HepG2 (cell line): ENCODE results near the gene NADK2. TPM values are rescaled to one million over a fixed set of nuclear protein-coding genes. Genes with fewer than 3 reads are reported as not detected.

ENCODE experiments used
- ATAC-seq: fragments of 200-7000 bp; cut with Tn5 transposase; 3 replicates; pipeline ENCODE4 v1.9.1; 2020; ENCODE audit warnings: mild to moderate bottlenecking, moderate library complexity
- BruUV-seq: library from RNA; stranded (reverse); fragments of 400-500 nt; replicated peaks from 2 replicates; lab custom pipeline; 2021; lab: Mats Ljungman, UMichigan
- CTCF ChIA-PET: fragments of 300-600 bp; formaldehyde crosslinking; extraction: SDS; loops from one replicate; lab custom pipeline; 2021; ENCODE audit warnings: low total read pairs, inconsistent platforms, low intra/inter-chr PET ratio; lab: Yijun Ruan, JAX
- POLR2A ChIA-PET: fragments of 350-600 bp; sonication (Branson Sonifier 250); formaldehyde crosslinking; loops from one replicate; lab custom pipeline; 2020; ENCODE audit warnings: antibody characterized with exemption, inconsistent platforms; lab: Yijun Ruan, JAX
- DNase-seq: peaks from one replicate; pipeline ENCODE4 v3.0.0-alpha.2; 2015; ENCODE audit warnings: low spot score
- FAIRE-seq: peaks from 3 replicates; lab custom pipeline; 2011; peaks lifted over from hg19 to GRCh38; lab: Jason Lieb, UNC
- H2AFZ ChIP-seq: one replicate; pipeline ENCODE4 v1.6.1; 2011; ENCODE audit warnings: low read length, inconsistent platforms
- H3K27ac ChIP-seq: fragments of 300-600 bp; 3 replicates; pipeline ENCODE4 v1.8.0; 2011; ENCODE audit warnings: mixed run types, mild to moderate bottlenecking, mixed read lengths, low read length, inconsistent platforms; ENCODE audit not compliant: insufficient read depth; ENCODE audit errors: extremely low read length
- H3K27me3 ChIP-seq, 2 experiments: fragments of 200-600 bp in 1 of 2; 2 replicates in 1 of 2; 3 replicates in 1 of 2; pipeline versions ENCODE4 v1.6.0 to v1.8.0; 2011; ENCODE audit warnings: low read length in 2 of 2, mild to moderate bottlenecking in 2 of 2, moderate library complexity in 2 of 2, inconsistent platforms in 1 of 2; ENCODE audit not compliant: insufficient read depth in 2 of 2, control insufficient read depth in 1 of 2
- H3K36me3 ChIP-seq, 2 experiments: fragments of 200-600 bp in 1 of 2; replicated peaks in 1 of 2; 2 replicates in 1 of 2; 3 replicates in 1 of 2; pipeline versions ENCODE4 v1.5.1 to v1.8.0; 2011; ENCODE audit warnings: low read length in 2 of 2, inconsistent platforms in 1 of 2; ENCODE audit not compliant: insufficient read depth in 2 of 2, control insufficient read depth in 1 of 2
- H3K4me1 ChIP-seq: 2 replicates; pipeline ENCODE4 v1.5.1; 2012; ENCODE audit warnings: low read length, inconsistent platforms; ENCODE audit not compliant: insufficient read depth
- H3K4me2 ChIP-seq: 2 replicates; pipeline ENCODE4 v1.6.0; 2011; ENCODE audit warnings: low read depth, low read length, inconsistent platforms
- H3K4me3 ChIP-seq, 3 experiments: fragments of 200-600 bp in 1 of 3; sonication (generic), shearing (Covaris generic) in 1 of 3; replicated peaks in 1 of 3; 2 replicates each; pipeline ENCODE4 v1.5.1; 2011 to 2016; ENCODE audit warnings: low read length in 3 of 3, inconsistent platforms in 2 of 3, low read depth in 2 of 3, mild to moderate bottlenecking in 2 of 3, control low read depth in 1 of 3, mixed read lengths in 1 of 3; ENCODE audit not compliant: insufficient read depth in 1 of 3
- H3K79me2 ChIP-seq: one replicate; pipeline ENCODE4 v1.6.1; 2011; ENCODE audit warnings: low read length, inconsistent platforms; ENCODE audit not compliant: insufficient read depth
- H3K9ac ChIP-seq: 2 replicates; pipeline ENCODE4 v1.6.0; 2011; ENCODE audit warnings: mild to moderate bottlenecking, low read depth, low read length, inconsistent platforms; ENCODE audit not compliant: insufficient read depth
- H3K9me3 ChIP-seq: 2 replicates; pipeline ENCODE4 v1.5.1; 2012; ENCODE audit warnings: mild to moderate bottlenecking, low read length
- H4K20me1 ChIP-seq: 2 replicates; pipeline ENCODE4 v1.6.0; 2011; ENCODE audit warnings: inconsistent platforms, mild to moderate bottlenecking, low read length, moderate library complexity; ENCODE audit not compliant: insufficient read depth
- BRF2 ChIP-seq: sonication (generic); formaldehyde crosslinking; IDR thresholded peaks from 2 replicates; pipeline ENCODE4 v1.8.1; 2022; ENCODE audit warnings: mild to moderate bottlenecking, missing genetic modification reagents
- CCAR2 ChIP-seq: fragments of 200-400 bp; formaldehyde crosslinking; optimal IDR thresholded peaks from 2 replicates; pipeline ENCODE3; 2018; ENCODE audit warnings: low read depth, mild to moderate bottlenecking, low read length, moderate library complexity
- CHCHD3 ChIP-seq: sonication (generic); formaldehyde crosslinking; IDR thresholded peaks from 2 replicates; pipeline ENCODE4 v1.8.0; 2022; ENCODE audit warnings: mild to moderate bottlenecking, missing genetic modification reagents, moderate library complexity
- GZF1 ChIP-seq: sonication (generic); formaldehyde crosslinking; IDR thresholded peaks from 2 replicates; pipeline ENCODE4 v1.5.1; 2020; ENCODE audit warnings: mild to moderate bottlenecking, missing genetic modification reagents
- HNRNPLL ChIP-seq: fragments of 200-400 bp; formaldehyde crosslinking; IDR thresholded peaks from 2 replicates; pipeline ENCODE4 v1.6.1; 2017; ENCODE audit warnings: mild to moderate bottlenecking, low read depth, low read length; ENCODE audit not compliant: poor library complexity, severe bottlenecking
- HOXD1 ChIP-seq: sonication (generic); formaldehyde crosslinking; IDR thresholded peaks from 2 replicates; pipeline ENCODE4 v1.5.0; 2020; ENCODE audit warnings: missing genetic modification reagents
- NCOA2 ChIP-seq: sonication (generic); formaldehyde crosslinking; IDR thresholded peaks from 2 replicates; pipeline ENCODE4 v1.8.0; 2022; ENCODE audit warnings: inconsistent platforms
- NFE2 ChIP-seq: sonication (generic); formaldehyde crosslinking; IDR thresholded peaks from 2 replicates; pipeline ENCODE4 v1.4.0; 2020; ENCODE audit warnings: missing genetic modification reagents
- RBFOX2 ChIP-seq: fragments of 200-400 bp; formaldehyde crosslinking; IDR thresholded peaks from 2 replicates; pipeline ENCODE4 v1.6.1; 2017; ENCODE audit warnings: low read depth, mild to moderate bottlenecking, low read length
- YY1 ChIP-seq: IDR thresholded peaks from 2 replicates; pipeline ENCODE4 v1.6.1; 2011; ENCODE audit warnings: low read length, low read depth, moderate library complexity, mild to moderate bottlenecking; ENCODE audit not compliant: insufficient read depth, insufficient replicate concordance
- ZBTB42 ChIP-seq: sonication (generic); formaldehyde crosslinking; IDR thresholded peaks from 2 replicates; pipeline ENCODE4 v1.5.0; 2020; ENCODE audit warnings: mild to moderate bottlenecking, missing genetic modification reagents
- ZNF251 ChIP-seq: sonication (generic); formaldehyde crosslinking; IDR thresholded peaks from 2 replicates; pipeline ENCODE4 v1.9.0; 2021; ENCODE audit warnings: mild to moderate bottlenecking, missing genetic modification reagents
- ZNF34 ChIP-seq: sonication (generic); formaldehyde crosslinking; IDR thresholded peaks from 2 replicates; pipeline ENCODE4 v1.4.0; 2020; ENCODE audit warnings: mild to moderate bottlenecking, missing genetic modification reagents, borderline replicate concordance
- ZNF382 ChIP-seq: sonication (generic); formaldehyde crosslinking; IDR thresholded peaks from 2 replicates; pipeline ENCODE4 v1.5.0; 2020; ENCODE audit warnings: missing genetic modification reagents, mild to moderate bottlenecking, borderline replicate concordance
- ZNF432 ChIP-seq: sonication (generic); formaldehyde crosslinking; IDR thresholded peaks from 2 replicates; pipeline ENCODE4 v1.5.0; 2020; ENCODE audit warnings: missing genetic modification reagents, mild to moderate bottlenecking, borderline replicate concordance
- ZNF496 ChIP-seq: sonication (generic); formaldehyde crosslinking; IDR thresholded peaks from 2 replicates; pipeline ENCODE4 v1.8.1; 2023; ENCODE audit warnings: mild to moderate bottlenecking, moderate library complexity, missing genetic modification reagents; ENCODE audit not compliant: insufficient replicate concordance
- ZNF619 ChIP-seq: sonication (generic); formaldehyde crosslinking; IDR thresholded peaks from 2 replicates; pipeline ENCODE4 v1.4.0; 2020; ENCODE audit warnings: mild to moderate bottlenecking, missing genetic modification reagents
- WGBS: methylation state at CpG from one replicate; pipeline ENCODE4 v1.1.6; 2017; ENCODE audit warnings: low lambda C conversion rate; 5-methylcytosine and 5-hydroxymethylcytosine counted together
- in situ Hi-C: cut with HindIII; loops from 2 replicates; pipeline ENCODE4 v1.10.0; 2017; ENCODE audit warnings: low pct_unique_long_range_greater_than_20kb; ENCODE audit not compliant: extremely low pct_ligation_motif_present
- intact Hi-C: fragments of 100-400 bp; cut with micrococcal nuclease; formaldehyde crosslinking; loops from one replicate; pipeline ENCODE4 v1.10.0; 2022; ENCODE audit not compliant: unreplicated experiment
- polyA plus RNA-seq, 8 experiments: library from polyadenylated mRNA; depleted of rRNA in 3 of 8; stranded (reverse) in 7 of 8; unstranded in 1 of 8; fragments of >200 nt; fragmentation: Illumina TruSeq in 4 of 8; extraction: Trizol in 4 of 8; gene quantifications; 2 replicates each; pipeline versions ENCODE4 v1.2.1 to v1.2.3, GENCODE V29; 2011 to 2016; ENCODE audit warnings: low read depth in 4 of 8, missing spikeins in 1 of 8, mixed read lengths in 1 of 8; ENCODE audit not compliant: insufficient read depth in 1 of 8
- total RNA-seq, 5 experiments: library from RNA; depleted of rRNA; stranded (reverse); fragments of >200 nt; fragmentation: Illumina TruSeq; extraction: Trizol; gene quantifications; 2 replicates each; pipeline ENCODE4 v1.2.3, GENCODE V29; 2016; ENCODE audit warnings: low read depth in 1 of 5
- TF ChIP-seq, protein P1 (sequence below): sonication (generic); formaldehyde crosslinking; IDR thresholded peaks from 2 replicates; pipeline ENCODE4 v1.5.0; 2020; ENCODE audit warnings: missing genetic modification reagents, mild to moderate bottlenecking, borderline replicate concordance

The NADK2 gene
- total and polyA plus RNA-seq, 2 of the 13 experiments (the other 11 are each of a cell fraction or from before 2014, with no cell fraction given) = 13.9 to 71.4 TPM

DNA sequence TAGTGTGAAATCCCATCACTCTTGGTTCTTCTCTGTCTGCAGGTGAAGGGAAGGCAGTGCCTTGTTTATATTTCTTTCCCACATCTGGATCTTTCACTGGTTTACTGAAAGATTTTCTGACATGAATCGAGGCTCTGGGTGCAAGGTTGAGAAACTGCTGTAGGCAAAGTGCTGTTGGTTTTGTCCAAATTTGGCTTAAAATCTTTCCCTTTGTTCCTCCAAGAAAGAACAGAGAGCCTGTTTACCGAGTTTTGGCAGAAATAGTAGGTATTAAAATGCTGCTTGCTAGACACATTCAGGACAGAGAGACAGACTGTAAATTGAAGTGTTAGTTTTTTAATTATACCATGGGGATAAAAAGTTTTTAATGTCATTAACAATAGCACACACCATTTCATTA, 68.3 kb downstream of the NADK2 start:
- H3K36me3 ChIP-seq = peaks cover 22 to 74% of the 10 kb centered on the region in 2 experiments
- intact Hi-C loops = no loop called here
- H4K20me1 ChIP-seq = no peaks in the 10 kb centered on the region
- no peaks in the 10 kb centered on the region for H3K9me3 ChIP-seq
- FAIRE-seq (no peak), ATAC-seq (no peak), DNase-seq (no peak)
- no peak overlapping the region for H3K9ac ChIP-seq
- no peaks in the 10 kb centered on the region for H3K79me2 ChIP-seq
- TF ChIP-seq ZNF34 (no peak), HOXD1 (CRISPR knock-in tag) (no peak), ZNF496 (CRISPR knock-in tag) (no peak), HNRNPLL (no peak), CCAR2 (no peak), ZNF382 (CRISPR knock-in tag) (no peak)
- no peak overlapping the region for H3K4me2 ChIP-seq
- in situ Hi-C loops = no loop called here
- ChIA-PET CTCF (no interaction called here), POLR2A (interaction anchor here (1.1 kb wide), 1 partner anchor 20 kb away, joined by 3 read pairs; no protein-coding TSS in a partner anchor)
- no peak overlapping the region for H3K4me3 ChIP-seq
- 96% methylated on average over 2 of the region's 2 CpGs for WGBS
- no TSS peak for BruUV-seq
- H2AFZ ChIP-seq = no peak overlapping the region
- no peak overlapping the region for H3K27ac ChIP-seq
- H3K4me1 ChIP-seq = peaks cover 22% of the 10 kb centered on the region
- H3K27me3 ChIP-seq = no peaks in the 10 kb centered on the region

- TF ChIP-seq BRF2 (no peak), ZNF432 (CRISPR knock-in tag) (no peak), ZNF619 (CRISPR knock-in tag) (no peak), NFE2 (no peak), YY1 (no peak), CHCHD3 (CRISPR knock-in tag) (no peak), NCOA2 (CRISPR knock-in tag) (no peak), RBFOX2 (no peak), ZBTB42 (no peak), GZF1 (CRISPR knock-in tag) (no peak), ZNF251 (CRISPR knock-in tag) (no peak)
- TF ChIP-seq, protein P1, sequence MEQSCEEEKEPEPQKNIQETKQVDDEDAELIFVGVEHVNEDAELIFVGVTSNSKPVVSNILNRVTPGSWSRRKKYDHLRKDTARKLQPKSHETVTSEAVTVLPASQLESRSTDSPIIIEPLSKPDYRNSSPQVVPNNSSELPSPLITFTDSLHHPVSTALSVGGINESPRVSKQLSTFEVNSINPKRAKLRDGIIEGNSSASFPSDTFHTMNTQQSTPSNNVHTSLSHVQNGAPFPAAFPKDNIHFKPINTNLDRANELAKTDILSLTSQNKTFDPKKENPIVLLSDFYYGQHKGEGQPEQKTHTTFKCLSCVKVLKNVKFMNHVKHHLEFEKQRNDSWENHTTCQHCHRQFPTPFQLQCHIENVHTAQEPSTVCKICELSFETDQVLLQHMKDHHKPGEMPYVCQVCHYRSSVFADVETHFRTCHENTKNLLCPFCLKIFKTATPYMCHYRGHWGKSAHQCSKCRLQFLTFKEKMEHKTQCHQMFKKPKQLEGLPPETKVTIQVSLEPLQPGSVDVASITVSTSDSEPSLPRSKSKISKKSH (CRISPR knock-in tag) = no peak
- no peak overlapping the region for H3K27ac ChIP-seq
- H3K9ac ChIP-seq = no peak overlapping the region
- FAIRE-seq = no peak
- H3K9me3 ChIP-seq = no peaks in the 10 kb centered on the region
- H3K79me2 ChIP-seq = no peaks in the 10 kb centered on the region
- ChIA-PET POLR2A (no interaction called here), CTCF (no interaction called here)
- in situ Hi-C loops (no loop called here), intact Hi-C loops (no loop called here)
- DNase-seq = no peak
- ATAC-seq = no peak
- H3K27me3 ChIP-seq = no peaks in the 10 kb centered on the region
- H3K4me2 ChIP-seq = no peak overlapping the region
- no TSS peak for BruUV-seq
- no peaks in the 10 kb centered on the region for H4K20me1 ChIP-seq
- H3K36me3 ChIP-seq = peaks cover 24 to 78% of the 10 kb centered on the region in 2 experiments
- H2AFZ ChIP-seq = no peak overlapping the region
- no peak overlapping the region for H3K4me3 ChIP-seq
- WGBS = 96% methylated on average over 1 of the region's 1 CpG
- H3K4me1 ChIP-seq = peaks cover 14% of the 10 kb centered on the region
These were observed 69.1 kb downstream of the NADK2 start for GRCh38 chr5:36172599-36172998.
